IMR-90 (cell line): Measurements from ENCODE around the gene CMBL. TPM values are rescaled to one million over a fixed set of nuclear protein-coding genes. Genes with fewer than 3 reads are reported as not detected.
"Not testable (repeated sequence)": the region's sequence is repeated elsewhere in the genome, so short reads cannot be mapped to it uniquely, and the experiment has no call there.

Experiments
- ATAC-seq: fragments of 200-7000 bp; cut with Tn5 transposase; 2 replicates; pipeline ENCODE4 v1.9.1; 2020; ENCODE audit warnings: low read depth, mild to moderate bottlenecking, moderate library complexity
- BruUV-seq: library from RNA; stranded (reverse); fragments of 400-500 nt; replicated peaks from 2 replicates; lab custom pipeline; 2021; lab: Mats Ljungman, UMichigan
- CTCF ChIA-PET: fragments of 300-600 bp; formaldehyde crosslinking; extraction: SDS; loops from one replicate; lab custom pipeline; 2021; ENCODE audit warnings: antibody characterized with exemption; lab: Yijun Ruan, JAX
- POLR2A ChIA-PET: fragments of 300-600 bp; sonication (Branson Sonifier 250); formaldehyde crosslinking; loops from one replicate; lab custom pipeline; 2022; ENCODE audit warnings: antibody characterized with exemption; ENCODE audit not compliant: unreplicated experiment; lab: Charles Lee
- DNase-seq: peaks from one replicate; pipeline ENCODE4 v3.0.0; 2013
- H2AFZ ChIP-seq: replicated peaks from 2 replicates; pipeline ENCODE3; 2013; ENCODE audit warnings: low read length, mild to moderate bottlenecking; ENCODE audit not compliant: poor library complexity
- H2AK5ac ChIP-seq: 2 replicates; pipeline ENCODE4 v1.6.1; 2013; ENCODE audit warnings: low read depth, low read length, inconsistent platforms
- H2AK9ac ChIP-seq: replicated peaks from 2 replicates; pipeline ENCODE3; 2013; ENCODE audit warnings: mild to moderate bottlenecking, low read depth, low read length, moderate library complexity; ENCODE audit not compliant: poor library complexity
- H2BK120ac ChIP-seq: 2 replicates; pipeline ENCODE4 v1.6.1; 2013; ENCODE audit warnings: low read depth, low read length, inconsistent platforms
- H2BK15ac ChIP-seq: 3 replicates; pipeline ENCODE4 v1.6.1; 2013; ENCODE audit warnings: low read depth, low read length, inconsistent platforms
- H2BK20ac ChIP-seq: 2 replicates; pipeline ENCODE4 v1.6.1; 2013; ENCODE audit warnings: low read depth, mild to moderate bottlenecking, inconsistent platforms, low read length, moderate library complexity
- H2BK5ac ChIP-seq: 2 replicates; pipeline ENCODE4 v1.6.1; 2013; ENCODE audit warnings: mild to moderate bottlenecking, low read depth, low read length, inconsistent platforms; ENCODE audit not compliant: poor library complexity, severe bottlenecking
- H3K14ac ChIP-seq: replicated peaks from 2 replicates; pipeline ENCODE4 v1.6.1; 2013; ENCODE audit warnings: low read depth, low read length, inconsistent platforms
- H3K18ac ChIP-seq: 2 replicates; pipeline ENCODE4 v1.6.1; 2013; ENCODE audit warnings: low read depth, low read length, control low read depth
- H3K23ac ChIP-seq: 2 replicates; pipeline ENCODE4 v1.6.1; 2013; ENCODE audit warnings: low read depth, low read length, inconsistent platforms
- H3K27ac ChIP-seq: 2 replicates; pipeline ENCODE4 v1.5.1; 2013; ENCODE audit warnings: mild to moderate bottlenecking, control low read depth, low read length; ENCODE audit not compliant: insufficient read depth
- H3K27me3 ChIP-seq: 2 replicates; pipeline ENCODE4 v1.6.1; 2013; ENCODE audit warnings: low read length; ENCODE audit not compliant: control insufficient read depth, insufficient read depth
- H3K36me3 ChIP-seq: 2 replicates; pipeline ENCODE4 v1.6.1; 2013; ENCODE audit warnings: low read length, mixed read lengths; ENCODE audit not compliant: control insufficient read depth, insufficient read depth
- H3K4ac ChIP-seq: 2 replicates; pipeline ENCODE4 v1.6.1; 2013; ENCODE audit warnings: low read depth, low read length, inconsistent platforms
- H3K4me1 ChIP-seq: 2 replicates; pipeline ENCODE4 v1.6.1; 2013; ENCODE audit warnings: low read length, mixed read lengths; ENCODE audit not compliant: control insufficient read depth, insufficient read depth
- H3K4me2 ChIP-seq: 2 replicates; pipeline ENCODE4 v1.6.1; 2013; ENCODE audit warnings: low read depth, mild to moderate bottlenecking, control low read depth, low read length, moderate library complexity
- H3K4me3 ChIP-seq: 2 replicates; pipeline ENCODE4 v1.5.1; 2013; ENCODE audit warnings: low read depth, mild to moderate bottlenecking, control low read depth, low read length, moderate library complexity; ENCODE audit not compliant: insufficient read depth
- H3K56ac ChIP-seq: 2 replicates; pipeline ENCODE4 v1.6.1; 2013; ENCODE audit warnings: low read length, inconsistent platforms; ENCODE audit not compliant: insufficient read depth; ENCODE audit errors: extremely low read depth
- H3K79me1 ChIP-seq, 2 experiments: 2 replicates each; pipeline ENCODE4 v1.6.1; 2013; ENCODE audit warnings: low read length in 2 of 2, inconsistent platforms in 1 of 2, low read depth in 1 of 2
- H3K9ac ChIP-seq: 2 replicates; pipeline ENCODE4 v1.6.1; 2013; ENCODE audit warnings: low read depth, low read length, control low read depth
- H3K9me1 ChIP-seq: 2 replicates; pipeline ENCODE4 v1.6.1; 2013; ENCODE audit warnings: low read length, inconsistent platforms; ENCODE audit not compliant: insufficient read depth
- H3K9me3 ChIP-seq: 2 replicates; pipeline ENCODE4 v1.6.1; 2013; ENCODE audit warnings: low read length; ENCODE audit not compliant: control insufficient read depth, insufficient read depth
- H4K20me1 ChIP-seq: 2 replicates; pipeline ENCODE4 v1.6.1; 2013; ENCODE audit warnings: low read length, inconsistent platforms; ENCODE audit not compliant: insufficient read depth
- H4K5ac ChIP-seq: 2 replicates; pipeline ENCODE4 v1.6.1; 2013; ENCODE audit warnings: mild to moderate bottlenecking, low read depth, low read length, control low read depth
- H4K8ac ChIP-seq, 2 experiments: 2 replicates each; pipeline ENCODE4 v1.6.1; 2013; ENCODE audit warnings: low read depth in 2 of 2, low read length in 2 of 2, control low read depth in 1 of 2, inconsistent platforms in 1 of 2
- H4K91ac ChIP-seq: 2 replicates; pipeline ENCODE4 v1.6.1; 2013; ENCODE audit warnings: low read depth, low read length, inconsistent platforms; ENCODE audit not compliant: insufficient read depth
- MAFK ChIP-seq: IDR thresholded peaks from 2 replicates; pipeline ENCODE4 v1.6.1; 2012; ENCODE audit warnings: low read depth, low read length, improper control_type of control experiment
- MAZ ChIP-seq: IDR thresholded peaks from 2 replicates; pipeline ENCODE4 v1.6.1; 2012; ENCODE audit warnings: low read depth, mild to moderate bottlenecking, low read length, improper control_type of control experiment, moderate library complexity, borderline replicate concordance
- MXI1 ChIP-seq: IDR thresholded peaks from 2 replicates; pipeline ENCODE4 v1.6.1; 2012; ENCODE audit warnings: low read depth, mild to moderate bottlenecking, low read length, moderate library complexity, borderline replicate concordance
- RAD21 ChIP-seq: IDR thresholded peaks from 2 replicates; pipeline ENCODE4 v1.6.1; 2012; ENCODE audit warnings: low read length, improper control_type of control experiment
- RFX5 ChIP-seq: IDR thresholded peaks from 2 replicates; pipeline ENCODE4 v1.8.0; 2012; ENCODE audit warnings: low read depth, mild to moderate bottlenecking, low read length, moderate library complexity
- WGBS, 2 experiments: methylation state at CpG; one replicate each; pipeline versions ENCODE4 v1.1.5 to v1.1.7; 2013; ENCODE audit warnings: missing lambda C conversion rate in 2 of 2; ENCODE audit not compliant: insufficient read length in 1 of 2; ENCODE audit errors: extremely low coverage in 2 of 2; 5-methylcytosine and 5-hydroxymethylcytosine counted together
- dilution Hi-C: fragments of 300-500 bp; cut with HindIII; formaldehyde crosslinking; loops from one replicate; pipeline ENCODE4 v1.14.3; 2018; ENCODE audit warnings: low sequenced_read_pairs; ENCODE audit not compliant: unreplicated experiment
- in situ Hi-C: fragments of 300-500 bp; cut with MboI; formaldehyde crosslinking; loops from 3 replicates; pipeline ENCODE4 v1.14.3; 2019; ENCODE audit warnings: low sequenced_read_pairs, inconsistent platforms, mixed read lengths
- intact Hi-C: fragments of 100-400 bp; cut with micrococcal nuclease; formaldehyde crosslinking; loops from 2 replicates; pipeline ENCODE4 v1.10.0; 2022
- polyA plus RNA-seq, 3 experiments: library from polyadenylated mRNA; depleted of rRNA; stranded (reverse); fragments of >200 nt; gene quantifications; 2 replicates each; pipeline ENCODE4 v1.2.3, GENCODE V29; 2012; ENCODE audit warnings: low replicate concordance in 1 of 3
- total RNA-seq: library from RNA; depleted of rRNA; stranded (reverse); fragments of >200 nt; gene quantifications from 2 replicates; pipeline ENCODE4 v1.2.3, GENCODE V29; 2012
- TF ChIP-seq, protein P1 (sequence below): conservative IDR thresholded peaks from 2 replicates; pipeline ENCODE4 v1.5.1; 2012; ENCODE audit warnings: mild to moderate bottlenecking, low read depth, low read length, improper control_type of control experiment

CMBL gene
- total and polyA plus RNA-seq, 2 of the 4 experiments (the other 2 are of a cell fraction), result 5.0 to 26.3 TPM

DNA sequence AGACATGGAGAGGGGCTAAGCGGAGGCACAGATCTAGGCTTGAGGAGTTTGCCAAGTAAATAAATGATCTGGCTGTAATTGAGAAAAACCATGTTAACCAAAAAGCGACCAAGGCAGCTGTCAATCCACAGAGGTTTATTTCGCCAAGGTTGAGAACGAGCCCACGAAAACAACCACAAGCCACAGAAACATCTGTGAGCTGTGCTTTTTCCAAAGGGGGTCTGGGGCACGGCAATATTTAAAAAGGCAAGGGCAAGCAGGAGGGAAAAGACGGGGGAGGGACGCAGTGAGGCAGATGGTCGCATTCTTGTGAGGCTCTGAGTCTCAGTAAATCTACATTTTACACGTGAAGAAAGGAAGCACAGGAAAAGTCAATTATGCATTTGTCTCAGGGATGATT, 32.2 kb downstream of the CMBL start:
- no peak for ATAC-seq
- H3K9ac ChIP-seq, result no peak overlapping the region
- H2BK15ac ChIP-seq, result no peak overlapping the region
- dilution Hi-C loops (no loop called here), in situ Hi-C loops (no loop called here), intact Hi-C loops (no loop called here)
- no peak for TF ChIP-seq RFX5
- TF ChIP-seq MXI1, result no peak
- TF ChIP-seq MAZ, result no peak
- TF ChIP-seq, protein P1, sequence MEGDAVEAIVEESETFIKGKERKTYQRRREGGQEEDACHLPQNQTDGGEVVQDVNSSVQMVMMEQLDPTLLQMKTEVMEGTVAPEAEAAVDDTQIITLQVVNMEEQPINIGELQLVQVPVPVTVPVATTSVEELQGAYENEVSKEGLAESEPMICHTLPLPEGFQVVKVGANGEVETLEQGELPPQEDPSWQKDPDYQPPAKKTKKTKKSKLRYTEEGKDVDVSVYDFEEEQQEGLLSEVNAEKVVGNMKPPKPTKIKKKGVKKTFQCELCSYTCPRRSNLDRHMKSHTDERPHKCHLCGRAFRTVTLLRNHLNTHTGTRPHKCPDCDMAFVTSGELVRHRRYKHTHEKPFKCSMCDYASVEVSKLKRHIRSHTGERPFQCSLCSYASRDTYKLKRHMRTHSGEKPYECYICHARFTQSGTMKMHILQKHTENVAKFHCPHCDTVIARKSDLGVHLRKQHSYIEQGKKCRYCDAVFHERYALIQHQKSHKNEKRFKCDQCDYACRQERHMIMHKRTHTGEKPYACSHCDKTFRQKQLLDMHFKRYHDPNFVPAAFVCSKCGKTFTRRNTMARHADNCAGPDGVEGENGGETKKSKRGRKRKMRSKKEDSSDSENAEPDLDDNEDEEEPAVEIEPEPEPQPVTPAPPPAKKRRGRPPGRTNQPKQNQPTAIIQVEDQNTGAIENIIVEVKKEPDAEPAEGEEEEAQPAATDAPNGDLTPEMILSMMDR, result no peak
- no peak for TF ChIP-seq MAFK
- no peak for TF ChIP-seq RAD21
- no peak overlapping the region for H4K8ac ChIP-seq
- no peak overlapping the region for H2AK9ac ChIP-seq
- no peak overlapping the region for H3K4me3 ChIP-seq
- no peak overlapping the region for H3K27ac ChIP-seq
- no peaks in the 10 kb centered on the region for H3K27me3 ChIP-seq
- no peaks in the 10 kb centered on the region for H3K9me3 ChIP-seq
- H3K9me1 ChIP-seq, result no peaks in the 10 kb centered on the region
- H3K23ac ChIP-seq, result no peak overlapping the region
- WGBS, 2 experiments, result 63% methylated on average over 2 of the region's 10 CpGs; no CpG with 5 or more reads in 1 of the 2 experiments
- no peak overlapping the region for H3K18ac ChIP-seq
- H3K79me1 ChIP-seq, result no peaks in the 10 kb centered on the region
- H2BK5ac ChIP-seq, result no peak overlapping the region
- H4K20me1 ChIP-seq, result no peaks in the 10 kb centered on the region
- CTCF ChIA-PET, result interaction anchor here (0.8 kb wide), 1 partner anchor 8 kb away, joined by 3 read pairs; no protein-coding TSS in a partner anchor
- H3K4ac ChIP-seq, result no peak overlapping the region
- H3K4me2 ChIP-seq, result no peak overlapping the region
- no TSS peak for BruUV-seq
- POLR2A ChIA-PET, result no interaction called here
- H3K14ac ChIP-seq, result no peak overlapping the region
- H3K36me3 ChIP-seq, result no peaks in the 10 kb centered on the region
- DNase-seq, result no peak
- no peak overlapping the region for H3K56ac ChIP-seq
- no peak overlapping the region for H2BK20ac ChIP-seq
- H2AK5ac ChIP-seq, result no peak overlapping the region
- H4K5ac ChIP-seq, result no peak overlapping the region
- H2BK120ac ChIP-seq, result no peak overlapping the region
- no peaks in the 10 kb centered on the region for H3K4me1 ChIP-seq
- H4K91ac ChIP-seq, result no peak overlapping the region
- no peak overlapping the region for H2AFZ ChIP-seq

DNA sequence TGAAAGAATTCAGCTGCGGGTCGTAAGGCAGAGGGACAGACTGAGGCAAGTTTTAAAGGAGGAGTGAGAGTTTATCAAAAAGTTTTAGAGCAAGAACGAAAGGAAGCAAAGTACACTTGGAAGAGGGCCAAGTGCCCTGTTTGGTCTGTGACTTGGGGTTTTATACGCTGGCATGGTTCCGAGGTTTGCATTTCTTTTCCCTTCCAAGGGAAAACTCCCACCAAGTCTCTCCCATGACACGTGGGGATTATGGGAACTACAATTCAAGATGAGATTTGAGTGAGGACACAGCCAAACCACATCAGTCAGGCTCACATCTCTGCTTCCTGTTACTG, 34.9 kb downstream of the CMBL start:
- CTCF ChIA-PET, ATAC-seq, H3K27ac ChIP-seq, dilution Hi-C loops, H3K23ac ChIP-seq, BruUV-seq, H2BK20ac ChIP-seq, H3K36me3 ChIP-seq, H3K9me1 ChIP-seq, H4K5ac ChIP-seq, H3K4me1 ChIP-seq, H3K9me3 ChIP-seq, DNase-seq, in situ Hi-C loops, H4K20me1 ChIP-seq, H2AFZ ChIP-seq, H2AK5ac ChIP-seq, POLR2A ChIA-PET, H4K8ac ChIP-seq, H2BK120ac ChIP-seq, H3K18ac ChIP-seq, H3K14ac ChIP-seq, H3K9ac ChIP-seq, H2AK9ac ChIP-seq, H3K4ac ChIP-seq, H3K79me1 ChIP-seq, H3K4me3 ChIP-seq, H2BK5ac ChIP-seq, H3K4me2 ChIP-seq, H4K91ac ChIP-seq, H2BK15ac ChIP-seq, H3K27me3 ChIP-seq, H3K56ac ChIP-seq, intact Hi-C loops: not testable (repeated sequence)
- no CpG with 5 or more reads among the region's 6 CpGs for WGBS, 2 experiments
